Endothelial cell of umbilical vein (primary cell): ENCODE results near the gene TOMM34. TPM values are rescaled to one million over a fixed set of nuclear protein-coding genes. Genes with fewer than 3 reads are reported as not detected.
A peak's percentile ranks its signal among the peaks of the same experiment; 100 is the strongest.

Experiments
- BruUV-seq: library from RNA; stranded (reverse); fragments of 400-500 nt; replicated peaks from 2 replicates; lab custom pipeline; 2021; lab: Mats Ljungman, UMichigan
- CTCF ChIA-PET: fragments of 300-600, 350-600 bp; sonication (Branson Sonifier 250); formaldehyde crosslinking; loops from one replicate; lab custom pipeline; 2021; ENCODE audit warnings: antibody characterized with exemption, inconsistent platforms; lab: Charles Lee
- POLR2A ChIA-PET: fragments of 300-600, 350-600 bp; sonication (Branson Sonifier 250); formaldehyde crosslinking; loops from one replicate; lab custom pipeline; 2021; ENCODE audit warnings: antibody characterized with exemption, inconsistent platforms; lab: Charles Lee
- DNase-seq: peaks from one replicate; pipeline ENCODE4 v3.0.0-alpha.2; 2011; ENCODE audit warnings: low read depth, low spot score
- FAIRE-seq: peaks from 2 replicates; lab custom pipeline; 2011; peaks lifted over from hg19 to GRCh38; lab: Jason Lieb, UNC
- H2AFZ ChIP-seq: 2 replicates; pipeline ENCODE4 v1.6.0; 2012; ENCODE audit warnings: low read depth, low read length, control low read depth, inconsistent platforms
- H3K27ac ChIP-seq: 2 replicates; pipeline ENCODE4 v1.5.1; 2011; ENCODE audit warnings: low read depth, mild to moderate bottlenecking, control low read depth, low read length, moderate library complexity; ENCODE audit not compliant: insufficient read depth
- H3K27me3 ChIP-seq, 2 experiments: 2 replicates each; pipeline versions ENCODE4 v1.6.0 to v1.6.1; 2011; ENCODE audit warnings: low read length in 2 of 2, mixed read lengths in 1 of 2; ENCODE audit not compliant: control insufficient read depth in 2 of 2, insufficient read depth in 2 of 2
- H3K36me3 ChIP-seq, 2 experiments: 2 replicates in 1 of 2; 3 replicates in 1 of 2; pipeline ENCODE4 v1.5.1; 2011; ENCODE audit warnings: low read length in 2 of 2, mild to moderate bottlenecking in 1 of 2, moderate library complexity in 1 of 2; ENCODE audit not compliant: control insufficient read depth in 2 of 2, insufficient read depth in 2 of 2; ENCODE audit errors: extremely low read depth in 1 of 2
- H3K4me1 ChIP-seq: 3 replicates; pipeline ENCODE4 v1.5.1; 2011; ENCODE audit warnings: mild to moderate bottlenecking, low read length; ENCODE audit not compliant: control insufficient read depth, insufficient read depth; ENCODE audit errors: extremely low read depth
- H3K4me2 ChIP-seq: 2 replicates; pipeline ENCODE4 v1.6.1; 2011; ENCODE audit warnings: low read length, control low read depth, mixed read lengths; ENCODE audit not compliant: insufficient read depth
- H3K4me3 ChIP-seq, 3 experiments: fragments of 200-600 bp in 1 of 3; sonication (generic), shearing (Covaris generic) in 1 of 3; replicated peaks in 1 of 3; 2 replicates each; pipeline ENCODE4 v1.5.1; 2011 to 2016; ENCODE audit warnings: control low read depth in 3 of 3, low read length in 3 of 3, mild to moderate bottlenecking in 2 of 3, inconsistent platforms in 1 of 3, low read depth in 1 of 3, moderate library complexity in 1 of 3; ENCODE audit not compliant: insufficient read depth in 1 of 3
- H3K79me2 ChIP-seq: 2 replicates; pipeline ENCODE4 v1.6.0; 2012; ENCODE audit warnings: low read length, inconsistent platforms; ENCODE audit not compliant: control insufficient read depth, insufficient read depth
- H3K9ac ChIP-seq: replicated peaks from 2 replicates; pipeline ENCODE3; 2011; ENCODE audit warnings: low read length, control low read depth; ENCODE audit not compliant: insufficient read depth; ENCODE audit errors: extremely low read depth
- H3K9me1 ChIP-seq: replicated peaks from 3 replicates; pipeline ENCODE4 v1.6.0; 2011; ENCODE audit warnings: mild to moderate bottlenecking, low read length; ENCODE audit not compliant: control insufficient read depth, insufficient read depth; ENCODE audit errors: extremely low read depth
- H3K9me3 ChIP-seq: replicated peaks from 2 replicates; pipeline ENCODE4 v1.5.1; 2012; ENCODE audit warnings: low read length, inconsistent platforms; ENCODE audit not compliant: control insufficient read depth, insufficient read depth
- H4K20me1 ChIP-seq: replicated peaks from 2 replicates; pipeline ENCODE3; 2011; ENCODE audit warnings: mild to moderate bottlenecking, low read length; ENCODE audit not compliant: control insufficient read depth, insufficient read depth; ENCODE audit errors: extremely low read depth
- EZH2 ChIP-seq: IDR thresholded peaks from 2 replicates; pipeline ENCODE4 v1.6.1; 2012; ENCODE audit warnings: borderline replicate concordance, low read depth, mild to moderate bottlenecking, moderate library complexity, low read length, inconsistent platforms; ENCODE audit not compliant: severe bottlenecking
- FOS ChIP-seq: IDR thresholded peaks from 2 replicates; pipeline ENCODE4 v1.6.1; 2011; ENCODE audit warnings: mild to moderate bottlenecking, low read length, moderate library complexity, borderline replicate concordance; ENCODE audit not compliant: insufficient read depth
- JUN ChIP-seq: IDR thresholded peaks from 2 replicates; pipeline ENCODE4 v1.6.1; 2011; ENCODE audit warnings: borderline replicate concordance, low read depth; ENCODE audit not compliant: insufficient read length, insufficient read depth
- MAX ChIP-seq: IDR thresholded peaks from 2 replicates; pipeline ENCODE4 v1.6.1; 2011; ENCODE audit not compliant: insufficient read depth, insufficient read length
- MYC ChIP-seq: IDR thresholded peaks from one replicate; pipeline ENCODE4 v1.6.1; 2011; ENCODE audit warnings: mild to moderate bottlenecking, low read depth, low read length
- POLR2A ChIP-seq: IDR thresholded peaks from 2 replicates; pipeline ENCODE4 v1.6.1; 2012; ENCODE audit warnings: low read depth, mild to moderate bottlenecking, control low read depth, low read length
- dilution Hi-C: fragments of 300-500 bp; cut with MboI; formaldehyde crosslinking; loops from one replicate; pipeline ENCODE4 v1.15.0; 2019; ENCODE audit warnings: low sequenced_read_pairs; ENCODE audit not compliant: extremely low pct_ligation_motif_present
- intact Hi-C: fragments of 100-400 bp; cut with micrococcal nuclease; formaldehyde crosslinking; loops from one replicate; pipeline ENCODE4 v1.10.0; 2022
- polyA plus RNA-seq, 4 experiments: library from polyadenylated mRNA; depleted of rRNA in 3 of 4; stranded (reverse) in 3 of 4; unstranded in 1 of 4; fragments of >200 nt; gene quantifications; 2 replicates each; pipeline versions ENCODE4 v1.2.1 to v1.2.3, GENCODE V29; 2011 to 2012; ENCODE audit warnings: missing spikeins in 1 of 4
- total RNA-seq: library from RNA; stranded (reverse); gene quantifications from 2 replicates; pipeline ENCODE4 v1.2.3, GENCODE V29; 2021
- TF ChIP-seq, protein P1 (sequence below), 2 donors: IDR thresholded peaks; 1 replicate in 1 of 2; 2 replicates in 1 of 2; pipeline ENCODE4 v1.5.1; 2011; ENCODE audit warnings: low read length in 2 of 2, mild to moderate bottlenecking in 2 of 2, moderate library complexity in 2 of 2, control low read depth in 1 of 2, inconsistent platforms in 1 of 2, low read depth in 1 of 2; ENCODE audit not compliant: insufficient read depth in 1 of 2; ENCODE audit errors: extremely low read depth in 1 of 2

TOMM34 gene
- total and polyA plus RNA-seq, 2 donors (not counting 3 experiments of a cell fraction or from before 2014, with no cell fraction given): 36.3 to 44.2 TPM

DNA sequence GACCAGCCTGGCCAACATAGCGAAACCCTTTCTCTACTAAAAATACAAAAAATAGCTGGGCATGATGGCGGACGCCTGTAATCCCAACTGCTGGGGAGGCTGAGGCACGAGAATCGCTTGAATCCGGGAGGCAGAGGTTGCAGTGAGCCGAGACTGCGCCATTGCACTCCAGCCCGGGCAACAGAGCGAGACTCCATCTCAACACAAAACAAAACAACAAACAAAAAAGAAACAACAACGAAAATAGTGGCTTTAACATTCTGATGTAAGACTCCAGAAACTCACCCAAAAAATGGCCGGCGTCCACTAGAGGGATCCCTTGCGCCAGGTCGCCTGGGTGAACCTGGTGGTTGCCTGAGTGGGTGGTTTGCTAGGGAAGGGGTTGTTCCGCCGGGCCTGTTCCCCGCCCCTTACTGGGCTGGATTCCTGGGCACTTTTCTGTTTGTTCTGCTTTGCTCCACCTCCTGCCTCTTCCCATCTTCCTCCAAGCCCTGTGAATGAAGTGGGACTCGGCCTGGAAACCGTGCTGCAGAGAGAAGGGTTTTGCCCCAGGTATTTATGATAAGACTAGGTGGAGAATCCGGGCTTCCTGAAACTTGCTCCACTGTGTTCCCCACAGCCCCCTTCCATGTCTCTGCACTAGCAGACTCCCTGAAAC lies 48.8 kb downstream of the TOMM34 start:
- DNase-seq (peak; percentile 42), FAIRE-seq (peak; percentile 86)
- Histone ChIP-seq H3K9me1 (no peaks in the 10 kb centered on the region), H2AFZ (no peak overlapping the region), H3K27me3 (no peaks in the 10 kb centered on the region), H3K79me2 (no peaks in the 10 kb centered on the region), H3K27ac (no peak overlapping the region), H4K20me1 (no peaks in the 10 kb centered on the region), H3K4me3 (no peak overlapping the region), H3K9ac (no peak overlapping the region), H3K4me2 (no peak overlapping the region), H3K9me3 (no peaks in the 10 kb centered on the region), H3K36me3 (peaks cover 0 to 9% of the 10 kb centered on the region in 2 experiments), H3K4me1 (peaks cover 12% of the 10 kb centered on the region)
- dilution Hi-C loops: no loop called here
- no peak for TF ChIP-seq JUN
- no peak for TF ChIP-seq MYC
- TF ChIP-seq, protein P1, sequence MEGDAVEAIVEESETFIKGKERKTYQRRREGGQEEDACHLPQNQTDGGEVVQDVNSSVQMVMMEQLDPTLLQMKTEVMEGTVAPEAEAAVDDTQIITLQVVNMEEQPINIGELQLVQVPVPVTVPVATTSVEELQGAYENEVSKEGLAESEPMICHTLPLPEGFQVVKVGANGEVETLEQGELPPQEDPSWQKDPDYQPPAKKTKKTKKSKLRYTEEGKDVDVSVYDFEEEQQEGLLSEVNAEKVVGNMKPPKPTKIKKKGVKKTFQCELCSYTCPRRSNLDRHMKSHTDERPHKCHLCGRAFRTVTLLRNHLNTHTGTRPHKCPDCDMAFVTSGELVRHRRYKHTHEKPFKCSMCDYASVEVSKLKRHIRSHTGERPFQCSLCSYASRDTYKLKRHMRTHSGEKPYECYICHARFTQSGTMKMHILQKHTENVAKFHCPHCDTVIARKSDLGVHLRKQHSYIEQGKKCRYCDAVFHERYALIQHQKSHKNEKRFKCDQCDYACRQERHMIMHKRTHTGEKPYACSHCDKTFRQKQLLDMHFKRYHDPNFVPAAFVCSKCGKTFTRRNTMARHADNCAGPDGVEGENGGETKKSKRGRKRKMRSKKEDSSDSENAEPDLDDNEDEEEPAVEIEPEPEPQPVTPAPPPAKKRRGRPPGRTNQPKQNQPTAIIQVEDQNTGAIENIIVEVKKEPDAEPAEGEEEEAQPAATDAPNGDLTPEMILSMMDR (IDR thresholded peaks at IDR 0.05; ENCODE audit: extremely low read depth in 1 of 2, insufficient read depth in 1 of 2, low read depth in 1 of 2, low read length in 2 of 2): peak; percentile 49 to 54
- no peak for TF ChIP-seq POLR2A
- BruUV-seq: no TSS peak
- CTCF ChIA-PET: interaction anchor here (0.6 to 1.7 kb wide), 5 partner anchors 24 to 1215 kb away, joined by 3 to 4 read pairs (median 3); no protein-coding TSS in a partner anchor
- intact Hi-C loops: loop anchor here (1.0 to 5.0 kb wide), 5 partner anchors 49 to 381 kb away; partner anchors contain the start of gene TOMM34
- POLR2A ChIA-PET: no interaction called here

GRCh38 chr20:44910690-44911262 lies 49.4 kb downstream of the TOMM34 start:
- H3K9me1 ChIP-seq: no peaks in the 10 kb centered on the region
- no peak overlapping the region for H3K9ac ChIP-seq
- no peak overlapping the region for H3K27ac ChIP-seq
- H3K4me3 ChIP-seq: no peak overlapping the region
- POLR2A ChIA-PET: no interaction called here
- H3K9me3 ChIP-seq: no peaks in the 10 kb centered on the region
- H3K36me3 ChIP-seq: peaks cover 1 to 14% of the 10 kb centered on the region in 2 experiments
- no peak overlapping the region for H2AFZ ChIP-seq
- dilution Hi-C loops: no loop called here
- CTCF ChIA-PET: interaction anchor here (0.6 to 1.7 kb wide), 5 partner anchors 24 to 1214 kb away, joined by 3 to 4 read pairs (median 3); no protein-coding TSS in a partner anchor
- H3K79me2 ChIP-seq: no peaks in the 10 kb centered on the region
- H3K27me3 ChIP-seq: no peaks in the 10 kb centered on the region
- peaks cover 12% of the 10 kb centered on the region for H3K4me1 ChIP-seq
- DNase-seq (no peak), FAIRE-seq (no peak)
- no peaks in the 10 kb centered on the region for H4K20me1 ChIP-seq
- TF ChIP-seq MAX: no peak
- TF ChIP-seq FOS: no peak
- no peak for TF ChIP-seq EZH2
- peak overlapping the region; percentile 59 for H3K4me2 ChIP-seq
- BruUV-seq: no TSS peak
- intact Hi-C loops: loop anchor here (1.0 to 5.0 kb wide), 5 partner anchors 50 to 382 kb away; partner anchors contain the start of gene TOMM34
